Type B pancreatic cell (in vitro differentiated cells): Measurements from ENCODE around the gene DHRS7B. TPM values are rescaled to one million over a fixed set of nuclear protein-coding genes. Genes with fewer than 3 reads are reported as not detected.
A peak's percentile ranks its signal among the peaks of the same experiment; 100 is the strongest.

Experiments
- DNase-seq: peaks from one replicate; pipeline ENCODE4 v3.0.0; 2021; ENCODE audit warnings: mixed read lengths; ENCODE audit not compliant: unreplicated experiment; ENCODE audit errors: extremely low spot score
- H3K27ac Mint-ChIP-seq: 2 replicates; pipeline ENCODE4 v1.8.0; 2021; ENCODE audit warnings: mild to moderate bottlenecking, mixed read lengths
- H3K27me3 Mint-ChIP-seq: 2 replicates; pipeline ENCODE4 v1.8.0; 2021; ENCODE audit warnings: mixed read lengths
- H3K36me3 Mint-ChIP-seq: 2 replicates; pipeline ENCODE4 v1.8.0; 2021; ENCODE audit warnings: mixed read lengths
- H3K4me1 Mint-ChIP-seq: one replicate; pipeline ENCODE4 v1.8.0; 2021; ENCODE audit warnings: mixed read lengths; ENCODE audit not compliant: unreplicated experiment
- H3K4me3 Mint-ChIP-seq: 2 replicates; pipeline ENCODE4 v1.8.0; 2021; ENCODE audit warnings: mild to moderate bottlenecking, mixed read lengths
- H3K9me3 Mint-ChIP-seq: 2 replicates; pipeline ENCODE4 v1.8.0; 2021; ENCODE audit warnings: mixed read lengths
- CTCF ChIP-seq: fragments of 200-600 bp; sonication (generic); conservative IDR thresholded peaks from 2 replicates; pipeline ENCODE4 v1.5.0; 2021; ENCODE audit warnings: antibody characterized with exemption, mild to moderate bottlenecking
- total RNA-seq: library from RNA; stranded (reverse); gene quantifications from 2 replicates; pipeline ENCODE4 v1.2.1, GENCODE V29; 2021; ENCODE audit warnings: low replicate concordance

DHRS7B gene
- total RNA-seq, 1 donor from 2014 or later, result 17.5 TPM

DNA sequence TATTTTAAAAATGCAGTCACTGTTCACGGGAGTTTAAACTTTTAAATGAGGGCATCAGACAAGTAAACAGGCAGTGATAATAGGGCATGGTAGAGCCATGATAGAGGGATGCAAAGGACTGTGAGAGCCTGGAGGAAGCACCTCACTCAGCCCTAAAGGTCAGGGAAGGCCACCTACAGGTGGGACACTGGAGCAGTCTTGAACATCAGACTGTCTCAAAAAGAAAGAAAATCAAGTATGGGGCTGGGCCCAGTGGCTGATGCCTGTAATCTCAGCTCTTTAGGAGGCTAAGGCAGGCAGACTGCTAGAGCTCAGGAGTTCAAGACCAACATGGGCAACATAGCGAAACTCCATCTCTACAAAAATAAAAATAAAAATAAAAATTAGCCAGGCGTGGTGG is 31.0 kb upstream of the DHRS7B start:
- Mint-ChIP-seq H3K9me3 (no peaks in the 10 kb centered on the region), H3K4me3 (no peak overlapping the region), H3K36me3 (no peaks in the 10 kb centered on the region), H3K27me3 (no peaks in the 10 kb centered on the region), H3K27ac (no peak overlapping the region), H3K4me1 (peaks cover 5% of the 10 kb centered on the region)
- no peak for DNase-seq
- TF ChIP-seq CTCF, result no peak

- H3K27ac Mint-ChIP-seq, result no peak overlapping the region
- H3K36me3 Mint-ChIP-seq, result no peaks in the 10 kb centered on the region
- TF ChIP-seq CTCF, result no peak
- no peaks in the 10 kb centered on the region for H3K9me3 Mint-ChIP-seq
- H3K4me1 Mint-ChIP-seq, result peaks cover 5% of the 10 kb centered on the region
- no peak overlapping the region for H3K4me3 Mint-ChIP-seq
- no peaks in the 10 kb centered on the region for H3K27me3 Mint-ChIP-seq
- DNase-seq, result no peak
Measured at GRCh38 chr17:21096874-21097273, 29.9 kb upstream of the DHRS7B start.

DNA sequence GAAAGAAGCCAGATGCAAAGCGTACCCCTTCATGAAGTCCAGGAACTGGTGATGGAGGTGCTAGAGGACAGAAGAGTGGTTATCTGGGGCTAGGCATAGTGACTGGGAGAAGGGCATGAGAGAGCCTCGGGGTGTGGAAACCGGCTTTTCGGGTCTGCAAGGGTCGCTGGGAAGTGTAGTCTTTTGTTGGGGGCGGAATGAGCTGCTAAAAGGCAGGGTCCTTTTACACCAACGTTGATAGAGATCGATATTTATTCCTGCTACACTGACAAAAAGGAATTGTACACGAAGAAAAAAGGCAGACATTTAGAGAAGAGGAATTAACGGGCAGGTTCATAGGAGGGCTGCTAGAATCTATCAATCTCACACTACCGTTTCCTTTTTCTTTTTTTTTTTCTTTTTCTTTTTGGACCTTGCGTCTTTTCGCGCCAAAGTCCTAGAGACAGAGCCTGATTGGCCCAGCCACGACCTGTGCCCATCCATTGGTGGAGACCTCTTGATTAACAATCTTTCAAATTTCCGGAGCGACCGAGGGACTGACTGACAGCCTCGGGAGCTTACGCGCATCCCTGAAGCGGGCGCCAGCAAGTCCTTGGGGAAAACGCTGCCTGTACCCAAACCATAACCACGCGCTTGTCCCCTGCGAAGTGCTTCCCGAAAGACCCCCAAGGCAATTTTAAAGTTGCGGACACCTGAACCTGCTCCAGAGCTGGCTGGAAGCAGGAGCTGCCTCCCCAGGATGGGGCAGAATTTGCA is 27.7 kb upstream of the DHRS7B start:
- Mint-ChIP-seq H3K36me3 (no peaks in the 10 kb centered on the region), H3K27me3 (no peaks in the 10 kb centered on the region), H3K27ac (peak overlapping the region; percentile 94), H3K9me3 (no peaks in the 10 kb centered on the region), H3K4me3 (peak overlapping the region; percentile 91), H3K4me1 (peaks cover 5% of the 10 kb centered on the region)
- DNase-seq, result no peak
- no peak for TF ChIP-seq CTCF

GRCh38 chr17:21100636-21101035 is 26.1 kb upstream of the DHRS7B start:
- Mint-ChIP-seq H3K27me3 (no peaks in the 10 kb centered on the region), H3K36me3 (no peaks in the 10 kb centered on the region), H3K9me3 (no peaks in the 10 kb centered on the region), H3K4me1 (peaks cover 5% of the 10 kb centered on the region), H3K27ac (no peak overlapping the region), H3K4me3 (no peak overlapping the region)
- TF ChIP-seq CTCF, result no peak
- DNase-seq, result no peak

DNA sequence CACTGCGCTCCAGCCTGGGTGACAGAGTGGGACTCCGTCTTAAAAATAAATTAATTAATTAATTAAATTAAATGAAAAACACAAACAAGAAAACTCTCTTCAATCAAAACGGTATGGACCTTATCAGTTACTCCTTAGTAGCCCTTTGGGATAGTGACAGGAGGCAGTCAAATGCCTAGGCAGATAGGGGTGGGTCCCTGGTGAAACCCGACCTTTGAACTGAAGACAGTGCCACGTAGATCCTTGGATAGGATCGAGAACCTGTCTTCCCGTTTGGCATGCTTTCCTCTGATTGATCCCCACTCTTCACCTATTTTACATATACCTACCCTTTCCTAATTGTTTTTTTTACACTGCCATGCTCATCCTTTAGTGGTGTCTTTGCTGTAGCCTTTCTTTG is 22.2 kb upstream of the DHRS7B start:
- Mint-ChIP-seq H3K36me3 (no peaks in the 10 kb centered on the region), H3K9me3 (no peaks in the 10 kb centered on the region), H3K4me3 (no peak overlapping the region), H3K4me1 (peaks cover 2% of the 10 kb centered on the region), H3K27me3 (peaks cover 2% of the 10 kb centered on the region), H3K27ac (no peak overlapping the region)
- TF ChIP-seq CTCF, result no peak
- DNase-seq, result no peak
